HepG2 (cell line): ENCODE results near the gene GNA12. TPM values are rescaled to one million over a fixed set of nuclear protein-coding genes. Genes with fewer than 3 reads are reported as not detected.

ENCODE experiments used
- ATAC-seq: fragments of 200-7000 bp; cut with Tn5 transposase; 3 replicates; pipeline ENCODE4 v1.9.1; 2020; ENCODE audit warnings: mild to moderate bottlenecking, moderate library complexity
- BruUV-seq: library from RNA; stranded (reverse); fragments of 400-500 nt; replicated peaks from 2 replicates; lab custom pipeline; 2021; lab: Mats Ljungman, UMichigan
- CTCF ChIA-PET: fragments of 300-600 bp; formaldehyde crosslinking; extraction: SDS; loops from one replicate; lab custom pipeline; 2021; ENCODE audit warnings: low total read pairs, inconsistent platforms, low intra/inter-chr PET ratio; lab: Yijun Ruan, JAX
- POLR2A ChIA-PET: fragments of 350-600 bp; sonication (Branson Sonifier 250); formaldehyde crosslinking; loops from one replicate; lab custom pipeline; 2020; ENCODE audit warnings: antibody characterized with exemption, inconsistent platforms; lab: Yijun Ruan, JAX
- DNase-seq: peaks from one replicate; pipeline ENCODE4 v3.0.0-alpha.2; 2015; ENCODE audit warnings: low spot score
- FAIRE-seq: peaks from 3 replicates; lab custom pipeline; 2011; peaks lifted over from hg19 to GRCh38; lab: Jason Lieb, UNC
- H2AFZ ChIP-seq: one replicate; pipeline ENCODE4 v1.6.1; 2011; ENCODE audit warnings: low read length, inconsistent platforms
- H3K27ac ChIP-seq: fragments of 300-600 bp; 3 replicates; pipeline ENCODE4 v1.8.0; 2011; ENCODE audit warnings: mixed run types, mild to moderate bottlenecking, mixed read lengths, low read length, inconsistent platforms; ENCODE audit not compliant: insufficient read depth; ENCODE audit errors: extremely low read length
- H3K27me3 ChIP-seq, 2 experiments: fragments of 200-600 bp in 1 of 2; 2 replicates in 1 of 2; 3 replicates in 1 of 2; pipeline versions ENCODE4 v1.6.0 to v1.8.0; 2011; ENCODE audit warnings: low read length in 2 of 2, mild to moderate bottlenecking in 2 of 2, moderate library complexity in 2 of 2, inconsistent platforms in 1 of 2; ENCODE audit not compliant: insufficient read depth in 2 of 2, control insufficient read depth in 1 of 2
- H3K36me3 ChIP-seq, 2 experiments: fragments of 200-600 bp in 1 of 2; replicated peaks in 1 of 2; 2 replicates in 1 of 2; 3 replicates in 1 of 2; pipeline versions ENCODE4 v1.5.1 to v1.8.0; 2011; ENCODE audit warnings: low read length in 2 of 2, inconsistent platforms in 1 of 2; ENCODE audit not compliant: insufficient read depth in 2 of 2, control insufficient read depth in 1 of 2
- H3K4me1 ChIP-seq: 2 replicates; pipeline ENCODE4 v1.5.1; 2012; ENCODE audit warnings: low read length, inconsistent platforms; ENCODE audit not compliant: insufficient read depth
- H3K4me2 ChIP-seq: 2 replicates; pipeline ENCODE4 v1.6.0; 2011; ENCODE audit warnings: low read depth, low read length, inconsistent platforms
- H3K4me3 ChIP-seq, 3 experiments: fragments of 200-600 bp in 1 of 3; sonication (generic), shearing (Covaris generic) in 1 of 3; replicated peaks in 1 of 3; 2 replicates each; pipeline ENCODE4 v1.5.1; 2011 to 2016; ENCODE audit warnings: low read length in 3 of 3, inconsistent platforms in 2 of 3, low read depth in 2 of 3, mild to moderate bottlenecking in 2 of 3, control low read depth in 1 of 3, mixed read lengths in 1 of 3; ENCODE audit not compliant: insufficient read depth in 1 of 3
- H3K79me2 ChIP-seq: one replicate; pipeline ENCODE4 v1.6.1; 2011; ENCODE audit warnings: low read length, inconsistent platforms; ENCODE audit not compliant: insufficient read depth
- H3K9ac ChIP-seq: 2 replicates; pipeline ENCODE4 v1.6.0; 2011; ENCODE audit warnings: mild to moderate bottlenecking, low read depth, low read length, inconsistent platforms; ENCODE audit not compliant: insufficient read depth
- H3K9me3 ChIP-seq: 2 replicates; pipeline ENCODE4 v1.5.1; 2012; ENCODE audit warnings: mild to moderate bottlenecking, low read length
- H4K20me1 ChIP-seq: 2 replicates; pipeline ENCODE4 v1.6.0; 2011; ENCODE audit warnings: inconsistent platforms, mild to moderate bottlenecking, low read length, moderate library complexity; ENCODE audit not compliant: insufficient read depth
- ARNTL ChIP-seq: sonication (generic); formaldehyde crosslinking; IDR thresholded peaks from 2 replicates; pipeline ENCODE4 v1.4.0; 2020; ENCODE audit warnings: mild to moderate bottlenecking, missing genetic modification reagents
- ATRX ChIP-seq: sonication (generic); formaldehyde crosslinking; IDR thresholded peaks from 2 replicates; pipeline ENCODE4 v1.4.0; 2020; ENCODE audit warnings: missing genetic modification reagents, borderline replicate concordance
- MXI1 ChIP-seq: IDR thresholded peaks from 3 replicates; pipeline ENCODE4 v1.6.1; 2012; ENCODE audit warnings: low read depth, low read length, inconsistent platforms, borderline replicate concordance
- RAD51 ChIP-seq: fragments of 450-650 bp; IDR thresholded peaks from 2 replicates; pipeline ENCODE4 v1.6.1; 2016; ENCODE audit warnings: borderline replicate concordance
- TBX2 ChIP-seq: sonication (generic); formaldehyde crosslinking; IDR thresholded peaks from 2 replicates; pipeline ENCODE4 v1.5.0; 2020; ENCODE audit warnings: missing genetic modification reagents, mild to moderate bottlenecking, borderline replicate concordance
- ZSCAN22 ChIP-seq: sonication (generic); formaldehyde crosslinking; IDR thresholded peaks from 2 replicates; pipeline ENCODE4 v1.4.0; 2020; ENCODE audit warnings: mild to moderate bottlenecking, missing genetic modification reagents
- WGBS: methylation state at CpG from one replicate; pipeline ENCODE4 v1.1.6; 2017; ENCODE audit warnings: low lambda C conversion rate; 5-methylcytosine and 5-hydroxymethylcytosine counted together
- in situ Hi-C: cut with HindIII; loops from 2 replicates; pipeline ENCODE4 v1.10.0; 2017; ENCODE audit warnings: low pct_unique_long_range_greater_than_20kb; ENCODE audit not compliant: extremely low pct_ligation_motif_present
- intact Hi-C: fragments of 100-400 bp; cut with micrococcal nuclease; formaldehyde crosslinking; loops from one replicate; pipeline ENCODE4 v1.10.0; 2022; ENCODE audit not compliant: unreplicated experiment
- polyA plus RNA-seq, 8 experiments: library from polyadenylated mRNA; depleted of rRNA in 3 of 8; stranded (reverse) in 7 of 8; unstranded in 1 of 8; fragments of >200 nt; fragmentation: Illumina TruSeq in 4 of 8; extraction: Trizol in 4 of 8; gene quantifications; 2 replicates each; pipeline versions ENCODE4 v1.2.1 to v1.2.3, GENCODE V29; 2011 to 2016; ENCODE audit warnings: low read depth in 4 of 8, missing spikeins in 1 of 8, mixed read lengths in 1 of 8; ENCODE audit not compliant: insufficient read depth in 1 of 8
- total RNA-seq, 5 experiments: library from RNA; depleted of rRNA; stranded (reverse); fragments of >200 nt; fragmentation: Illumina TruSeq; extraction: Trizol; gene quantifications; 2 replicates each; pipeline ENCODE4 v1.2.3, GENCODE V29; 2016; ENCODE audit warnings: low read depth in 1 of 5
- TF ChIP-seq, protein P1 (sequence below): sonication (generic); formaldehyde crosslinking; IDR thresholded peaks from 2 replicates; pipeline ENCODE4 v1.5.1; 2020; ENCODE audit warnings: mild to moderate bottlenecking, moderate library complexity, missing genetic modification reagents

Gene GNA12
- total and polyA plus RNA-seq, 2 of the 13 experiments (the other 11 are each of a cell fraction or from before 2014, with no cell fraction given): 16.2 to 50.9 TPM

DNA sequence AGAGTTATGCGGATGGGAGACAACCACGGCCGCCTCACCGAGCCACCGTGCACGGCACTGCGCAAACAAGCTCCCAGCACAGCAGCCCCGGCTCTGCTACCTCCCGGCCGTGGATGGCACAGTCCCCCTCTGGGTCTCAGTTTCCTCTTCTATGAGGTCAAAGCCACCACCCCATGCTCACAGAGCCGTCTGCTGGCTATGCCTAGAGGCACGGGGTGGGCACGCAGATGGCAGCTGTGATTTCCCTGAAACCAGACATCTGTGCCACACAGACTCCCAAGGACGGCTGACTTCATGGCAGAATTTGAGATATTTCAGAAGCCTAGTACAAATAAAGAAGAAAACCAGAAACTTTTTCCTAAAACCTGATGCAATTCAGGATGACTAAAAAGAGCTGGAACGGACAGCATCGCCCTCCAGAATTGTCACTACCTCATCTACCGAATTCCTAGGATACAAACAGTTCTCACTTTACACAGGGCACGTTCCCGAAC, 82.9 kb downstream of the GNA12 start:
- DNase-seq (no peak), FAIRE-seq (no peak), ATAC-seq (no peak)
- H3K27me3 ChIP-seq: no peaks in the 10 kb centered on the region
- POLR2A ChIA-PET: interaction anchor here (0.7 to 1.7 kb wide), 4 partner anchors 11 to 101 kb away, joined by 3 to 12 read pairs (median 4); no protein-coding TSS in a partner anchor
- peaks cover 7 to 14% of the 10 kb centered on the region in 2 experiments; a peak in 4 of 5 replicates for H3K36me3 ChIP-seq
- H3K4me2 ChIP-seq: no peak overlapping the region
- peaks cover 38% of the 10 kb centered on the region for H3K4me1 ChIP-seq
- H3K4me3 ChIP-seq: no peak overlapping the region
- no peak overlapping the region for H2AFZ ChIP-seq
- in situ Hi-C loops (no loop called here), intact Hi-C loops (no loop called here)
- H3K9me3 ChIP-seq: no peaks in the 10 kb centered on the region
- H4K20me1 ChIP-seq: no peaks in the 10 kb centered on the region
- 97% methylated on average over 19 of the region's 19 CpGs for WGBS
- no TSS peak for BruUV-seq
- peaks cover 4% of the 10 kb centered on the region for H3K79me2 ChIP-seq
- no peak overlapping the region for H3K9ac ChIP-seq
- TF ChIP-seq TBX2 (CRISPR knock-in tag): no peak
- TF ChIP-seq RAD51: no peak
- TF ChIP-seq ZSCAN22 (CRISPR knock-in tag): no peak
- TF ChIP-seq ATRX (CRISPR knock-in tag): no peak
- no peak for TF ChIP-seq MXI1
- TF ChIP-seq ARNTL: no peak
- TF ChIP-seq, protein P1, sequence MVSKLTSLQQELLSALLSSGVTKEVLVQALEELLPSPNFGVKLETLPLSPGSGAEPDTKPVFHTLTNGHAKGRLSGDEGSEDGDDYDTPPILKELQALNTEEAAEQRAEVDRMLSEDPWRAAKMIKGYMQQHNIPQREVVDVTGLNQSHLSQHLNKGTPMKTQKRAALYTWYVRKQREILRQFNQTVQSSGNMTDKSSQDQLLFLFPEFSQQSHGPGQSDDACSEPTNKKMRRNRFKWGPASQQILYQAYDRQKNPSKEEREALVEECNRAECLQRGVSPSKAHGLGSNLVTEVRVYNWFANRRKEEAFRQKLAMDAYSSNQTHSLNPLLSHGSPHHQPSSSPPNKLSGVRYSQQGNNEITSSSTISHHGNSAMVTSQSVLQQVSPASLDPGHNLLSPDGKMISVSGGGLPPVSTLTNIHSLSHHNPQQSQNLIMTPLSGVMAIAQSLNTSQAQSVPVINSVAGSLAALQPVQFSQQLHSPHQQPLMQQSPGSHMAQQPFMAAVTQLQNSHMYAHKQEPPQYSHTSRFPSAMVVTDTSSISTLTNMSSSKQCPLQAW (CRISPR knock-in tag): no peak
- H3K27ac ChIP-seq: no peak overlapping the region
- CTCF ChIA-PET: no interaction called here
